ENCODE results near the gene RPN2. TPM values are rescaled to one million over a fixed set of nuclear protein-coding genes. Genes with fewer than 3 reads are reported as not detected.

RPN2 gene
- total and polyA plus RNA-seq, 2 donors (not counting 1 experiment from before 2014, with no cell fraction given) = 80.2 to 87.3 TPM

DNA sequence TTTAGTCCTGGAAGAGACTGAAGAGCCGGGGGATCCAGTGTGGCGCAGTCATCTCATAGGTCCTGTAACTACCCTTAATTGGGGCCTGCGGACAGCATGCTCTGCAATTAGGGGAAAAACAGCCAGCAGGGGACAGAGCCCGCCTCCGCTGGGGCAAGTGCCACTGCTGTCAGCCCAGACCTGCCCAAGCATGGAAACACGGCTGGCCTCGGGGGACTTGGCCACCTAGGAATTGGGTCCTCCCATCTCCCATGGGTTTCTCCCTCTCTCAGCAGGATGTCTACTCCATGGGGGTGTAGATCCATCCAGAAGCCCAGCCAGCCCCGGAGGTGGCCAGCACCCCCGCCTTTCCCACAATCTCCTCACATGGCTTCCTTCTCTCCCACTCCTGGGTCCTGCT is 78.9 kb downstream of the RPN2 start:
- no peak overlapping the region for H3K27ac Mint-ChIP-seq
- Histone ChIP-seq H3K27me3 (replicated peaks in 1 of 4; ENCODE audit: control extremely low read depth in 1 of 4, control insufficient read depth in 3 of 4, insufficient read depth in 4 of 4, low read length in 3 of 4) (peaks cover 0 to 4% (median 0%) of the 10 kb centered on the region in 4 experiments), H3K27ac (ENCODE audit: low read length in 2 of 2) (no peak overlapping the region), H4K20me1 (ENCODE audit: control insufficient read depth, insufficient read depth, low read length, poor library complexity, severe bottlenecking) (no peaks in the 10 kb centered on the region), H3K36me3 (replicated peaks in 1 of 2; ENCODE audit: control extremely low read depth in 1 of 2, control insufficient read depth in 1 of 2, extremely low read depth in 1 of 2, insufficient read depth in 2 of 2, low read length in 1 of 2) (no peaks in the 10 kb centered on the region), H3K9ac (ENCODE audit: low read length) (no peak overlapping the region), H2AFZ (ENCODE audit: insufficient read depth, low read depth, low read length, poor library complexity, severe bottlenecking) (no peak overlapping the region), H3K79me2 (ENCODE audit: control insufficient read depth, insufficient read depth, low read length) (no peaks in the 10 kb centered on the region), H3K4me1 (ENCODE audit: control insufficient read depth in 2 of 2, insufficient read depth in 2 of 2, low read length in 2 of 2) (no peaks in the 10 kb centered on the region), H3K4me2 (replicated peaks; ENCODE audit: low read depth, low read length, poor library complexity, severe bottlenecking) (no peak overlapping the region), H3K4me3 (ENCODE audit: control extremely low read depth in 1 of 5, extremely low read depth in 1 of 5, insufficient read depth in 1 of 5, low read depth in 2 of 5, low read length in 4 of 5) (no peak overlapping the region), H3K9me3 (ENCODE audit: control extremely low read depth in 1 of 3, control insufficient read depth in 2 of 3, insufficient read depth in 1 of 3, low read length in 2 of 3) (peaks cover 0 to 4% (median 0%) of the 10 kb centered on the region in 3 donors)
- no peak for ATAC-seq (ENCODE audit: low read depth)
- WGBS (ENCODE audit: insufficient coverage) = 89% methylated on average over 9 of the region's 9 CpGs
- ChIA-PET CTCF (interaction anchor here (0.6 to 0.9 kb wide), 3 partner anchors 31 to 306 kb away, joined by 3 to 5 read pairs (median 3); no protein-coding TSS in a partner anchor), POLR2A (no interaction called here)
- TF ChIP-seq, protein P1, sequence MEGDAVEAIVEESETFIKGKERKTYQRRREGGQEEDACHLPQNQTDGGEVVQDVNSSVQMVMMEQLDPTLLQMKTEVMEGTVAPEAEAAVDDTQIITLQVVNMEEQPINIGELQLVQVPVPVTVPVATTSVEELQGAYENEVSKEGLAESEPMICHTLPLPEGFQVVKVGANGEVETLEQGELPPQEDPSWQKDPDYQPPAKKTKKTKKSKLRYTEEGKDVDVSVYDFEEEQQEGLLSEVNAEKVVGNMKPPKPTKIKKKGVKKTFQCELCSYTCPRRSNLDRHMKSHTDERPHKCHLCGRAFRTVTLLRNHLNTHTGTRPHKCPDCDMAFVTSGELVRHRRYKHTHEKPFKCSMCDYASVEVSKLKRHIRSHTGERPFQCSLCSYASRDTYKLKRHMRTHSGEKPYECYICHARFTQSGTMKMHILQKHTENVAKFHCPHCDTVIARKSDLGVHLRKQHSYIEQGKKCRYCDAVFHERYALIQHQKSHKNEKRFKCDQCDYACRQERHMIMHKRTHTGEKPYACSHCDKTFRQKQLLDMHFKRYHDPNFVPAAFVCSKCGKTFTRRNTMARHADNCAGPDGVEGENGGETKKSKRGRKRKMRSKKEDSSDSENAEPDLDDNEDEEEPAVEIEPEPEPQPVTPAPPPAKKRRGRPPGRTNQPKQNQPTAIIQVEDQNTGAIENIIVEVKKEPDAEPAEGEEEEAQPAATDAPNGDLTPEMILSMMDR (IDR thresholded peaks at IDR 0.05) = no peak
- TF ChIP-seq EZH2 (IDR thresholded peaks at IDR 0.05; ENCODE audit: borderline replicate concordance, insufficient read depth, low read depth, low read length, poor library complexity, severe bottlenecking) = no peak
- H3K4me1 Mint-ChIP-seq = no peaks in the 10 kb centered on the region
- no peak for DNase-seq
- H3K4me3 Mint-ChIP-seq = no peak overlapping the region
- H3K9me3 Mint-ChIP-seq (ENCODE audit: insufficient read depth) = no peaks in the 10 kb centered on the region
- peaks cover 18% of the 10 kb centered on the region for H3K27me3 Mint-ChIP-seq
- intact Hi-C loops (cut with micrococcal nuclease) = no loop called here

DNA sequence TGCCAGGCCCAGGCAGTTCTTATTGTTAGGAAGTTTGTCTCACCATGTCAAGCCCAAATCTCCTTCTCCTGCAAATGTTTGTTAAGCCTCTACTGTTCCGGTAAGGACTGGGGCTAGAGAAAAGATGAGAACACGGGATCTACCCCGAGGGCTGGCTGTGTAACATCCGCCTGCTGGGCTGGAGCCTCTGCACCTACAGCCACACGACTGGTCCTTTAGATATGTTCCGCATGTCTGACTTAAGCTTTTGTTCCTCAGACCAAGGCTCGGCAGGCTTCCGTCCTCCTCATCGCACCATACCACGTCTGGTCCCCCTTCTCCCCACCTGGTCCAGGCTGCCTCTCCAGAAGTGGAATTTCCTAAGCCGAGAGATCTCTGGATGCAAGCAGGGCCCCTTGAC is 79.9 kb downstream of the RPN2 start:
- ATAC-seq (ENCODE audit: low read depth) = no peak
- POLR2A ChIA-PET = no interaction called here

More for the DNA sequence above, 79.9 kb downstream of the RPN2 start:
- WGBS (ENCODE audit: insufficient coverage) = 95% methylated on average over 9 of the region's 11 CpGs
- no peak for DNase-seq
- intact Hi-C loops (cut with micrococcal nuclease) = no loop called here
- no peak overlapping the region for H3K27ac Mint-ChIP-seq
- no peak overlapping the region for H3K4me3 Mint-ChIP-seq
- peaks cover 18% of the 10 kb centered on the region for H3K27me3 Mint-ChIP-seq
- H3K9me3 Mint-ChIP-seq (ENCODE audit: insufficient read depth) = no peaks in the 10 kb centered on the region
- Histone ChIP-seq H3K4me1 (ENCODE audit: control insufficient read depth in 2 of 2, insufficient read depth in 2 of 2, low read length in 2 of 2) (no peaks in the 10 kb centered on the region), H3K36me3 (replicated peaks in 1 of 2; ENCODE audit: control extremely low read depth in 1 of 2, control insufficient read depth in 1 of 2, extremely low read depth in 1 of 2, insufficient read depth in 2 of 2, low read length in 1 of 2) (no peaks in the 10 kb centered on the region), H3K9ac (ENCODE audit: low read length) (no peak overlapping the region), H4K20me1 (ENCODE audit: control insufficient read depth, insufficient read depth, low read length, poor library complexity, severe bottlenecking) (no peaks in the 10 kb centered on the region), H3K4me2 (replicated peaks; ENCODE audit: low read depth, low read length, poor library complexity, severe bottlenecking) (no peak overlapping the region), H3K27me3 (replicated peaks in 1 of 4; ENCODE audit: control extremely low read depth in 1 of 4, control insufficient read depth in 3 of 4, insufficient read depth in 4 of 4, low read length in 3 of 4) (peaks cover 0 to 4% (median 0%) of the 10 kb centered on the region in 4 experiments), H3K4me3 (ENCODE audit: control extremely low read depth in 1 of 5, extremely low read depth in 1 of 5, insufficient read depth in 1 of 5, low read depth in 2 of 5, low read length in 4 of 5) (no peak overlapping the region), H2AFZ (ENCODE audit: insufficient read depth, low read depth, low read length, poor library complexity, severe bottlenecking) (no peak overlapping the region), H3K27ac (ENCODE audit: low read length in 2 of 2) (no peak overlapping the region), H3K79me2 (ENCODE audit: control insufficient read depth, insufficient read depth, low read length) (no peaks in the 10 kb centered on the region), H3K9me3 (ENCODE audit: control extremely low read depth in 1 of 3, control insufficient read depth in 2 of 3, insufficient read depth in 1 of 3, low read length in 2 of 3) (peaks cover 0 to 2% (median 0%) of the 10 kb centered on the region in 3 donors)
- TF ChIP-seq, protein P1 (IDR thresholded peaks at IDR 0.05) = no peak
- no peak for TF ChIP-seq EZH2 (IDR thresholded peaks at IDR 0.05; ENCODE audit: borderline replicate concordance, insufficient read depth, low read depth, low read length, poor library complexity, severe bottlenecking)
- CTCF ChIA-PET = interaction anchor here (1.4 kb wide), 1 partner anchor 63 kb away, joined by 3 read pairs; no protein-coding TSS in a partner anchor
- no peaks in the 10 kb centered on the region for H3K4me1 Mint-ChIP-seq

Data from B cell (primary cell).